ENCODE data around the gene NTSR1. TPM values are rescaled to one million over a fixed set of nuclear protein-coding genes. Genes with fewer than 3 reads are reported as not detected.
"Not testable (repeated sequence)": the region's sequence is repeated elsewhere in the genome, so short reads cannot be mapped to it uniquely, and the experiment has no call there.

Gene NTSR1
- total RNA-seq, 4 donors from 2014 or later = 0.76 TPM; not detected in 3

GRCh38 chr20:62679978-62680589 lies 28.6 kb upstream of the NTSR1 start:
- no peaks in the 10 kb centered on the region for H3K4me1 ChIP-seq
- H3K27me3 ChIP-seq = no peaks in the 10 kb centered on the region
- no peak for TF ChIP-seq CTCF (IDR thresholded peaks at IDR 0.05)
- no peak for TF ChIP-seq POLR2A (IDR thresholded peaks at IDR 0.05)
- no peaks in the 10 kb centered on the region for H3K36me3 ChIP-seq
- no peaks in the 10 kb centered on the region for H3K9me3 ChIP-seq
- H3K27ac ChIP-seq = no peak overlapping the region
- DNase-seq = no peak
- H3K4me3 ChIP-seq = no peak overlapping the region

- TF ChIP-seq POLR2A (IDR thresholded peaks at IDR 0.05) (no peak), CTCF (IDR thresholded peaks at IDR 0.05) (no peak)
- H3K36me3 ChIP-seq = no peaks in the 10 kb centered on the region
- H3K27ac ChIP-seq = no peak overlapping the region
- H3K4me3 ChIP-seq = no peak overlapping the region
- H3K4me1 ChIP-seq = no peaks in the 10 kb centered on the region
- DNase-seq = no peak
- no peaks in the 10 kb centered on the region for H3K27me3 ChIP-seq
- H3K9me3 ChIP-seq = no peaks in the 10 kb centered on the region
Measured at GRCh38 chr20:62682912-62683517, 25.6 kb upstream of the NTSR1 start.

- not testable (repeated sequence) for H3K4me3 ChIP-seq, H3K27me3 ChIP-seq, DNase-seq, H3K36me3 ChIP-seq, H3K9me3 ChIP-seq, H3K27ac ChIP-seq, H3K4me1 ChIP-seq
Measured at GRCh38 chr20:62683660-62684322, 24.8 kb upstream of the NTSR1 start.

GRCh38 chr20:62684981-62685380 lies 23.7 kb upstream of the NTSR1 start:
- no peak overlapping the region for H3K27ac ChIP-seq
- DNase-seq = no peak
- H3K4me3 ChIP-seq = no peak overlapping the region
- H3K36me3 ChIP-seq = no peaks in the 10 kb centered on the region
- no peaks in the 10 kb centered on the region for H3K4me1 ChIP-seq
- H3K9me3 ChIP-seq = no peaks in the 10 kb centered on the region
- TF ChIP-seq POLR2A (IDR thresholded peaks at IDR 0.05) (no peak), CTCF (IDR thresholded peaks at IDR 0.05) (no peak)
- H3K27me3 ChIP-seq = no peaks in the 10 kb centered on the region

GRCh38 chr20:62685781-62686555 lies 22.7 kb upstream of the NTSR1 start:
- Histone ChIP-seq H3K9me3 (no peaks in the 10 kb centered on the region), H3K36me3 (no peaks in the 10 kb centered on the region), H3K27me3 (no peaks in the 10 kb centered on the region), H3K4me3 (peak overlapping the region in 2 of 4 donors; percentile 4 to 14), H3K4me1 (no peaks in the 10 kb centered on the region), H3K27ac (peak overlapping the region in 1 of 4 donors; percentile 38)
- peak; percentile 42 to 77 (median 66) for DNase-seq
- no peak for TF ChIP-seq CTCF (IDR thresholded peaks at IDR 0.05)
- TF ChIP-seq POLR2A (IDR thresholded peaks at IDR 0.05) = no peak

Measured in Peyer's patch (tissue), 4 donors.